Testis (tissue), 3 donors: ENCODE measurements around the gene TICAM1. TPM values are rescaled to one million over a fixed set of nuclear protein-coding genes. Genes with fewer than 3 reads are reported as not detected.
A peak's percentile ranks its signal among the peaks of the same experiment; 100 is the strongest.
"Not testable (repeated sequence)": the region's sequence is repeated elsewhere in the genome, so short reads cannot be mapped to it uniquely, and the experiment has no call there.

Experiments
- DNase-seq: peaks from one replicate; pipeline ENCODE4 v3.0.0-alpha.2; 2019
- H3K27ac ChIP-seq, 2 donors: fragments of 200-600 bp; sonication (generic); one replicate each; pipeline ENCODE4 v1.5.1; 2019
- H3K27me3 ChIP-seq: fragments of 200-600 bp; sonication (generic); one replicate; pipeline ENCODE4 v1.5.1; 2019
- H3K36me3 ChIP-seq: fragments of 200-600 bp; sonication (generic); one replicate; pipeline ENCODE4 v1.5.1; 2017; ENCODE audit warnings: low read depth; ENCODE audit errors: missing control alignments
- H3K4me1 ChIP-seq: fragments of 200-600 bp; sonication (generic); one replicate; pipeline ENCODE4 v1.5.1; 2019
- H3K4me3 ChIP-seq, 2 donors: fragments of 200-600 bp; sonication (generic); one replicate each; pipeline ENCODE4 v1.5.1; 2017 to 2019
- H3K9me3 ChIP-seq: fragments of 200-600 bp; sonication (generic); one replicate; pipeline ENCODE4 v1.5.1; 2017
- CTCF ChIP-seq, 3 experiments: fragments of 450-650 bp in 2 of 3; fragments of 200-600 bp in 1 of 3; sonication (generic) in 1 of 3; IDR thresholded peaks; one replicate each; pipeline ENCODE4 v1.5.1; 2016 to 2019; ENCODE audit warnings: antibody characterized with exemption in 3 of 3, mild to moderate bottlenecking in 2 of 3, moderate library complexity in 1 of 3
- POLR2A ChIP-seq: fragments of 450-650 bp; IDR thresholded peaks from one replicate; pipeline ENCODE4 v1.6.1; 2017; ENCODE audit warnings: antibody characterized with exemption, mild to moderate bottlenecking, moderate library complexity
- WGBS, 2 donors: methylation state at CpG; one replicate each; pipeline ENCODE4 v1.1.5; 2018; 5-methylcytosine and 5-hydroxymethylcytosine counted together
- intact Hi-C: fragments of 100-400 bp; cut with DNase I; formaldehyde crosslinking; loops from one replicate; pipeline ENCODE4 v1.15.1; 2023; ENCODE audit warnings: low total_unique reads
- polyA plus RNA-seq: library from polyadenylated mRNA; stranded (reverse); fragments of 350-450 nt; fragmentation: Illumina TruSeq; extraction: RNeasy Lipid Tissue Mini Kit (QIAGEN cat#74804); gene quantifications from one replicate; pipeline ENCODE4 v1.2.3, GENCODE V29; 2014; ENCODE audit warnings: low read depth, low replicate concordance; ENCODE audit not compliant: insufficient read depth
- total RNA-seq, 2 donors: library from RNA; depleted of rRNA; stranded (reverse); fragments of >200 nt; gene quantifications; one replicate each; pipeline ENCODE4 v1.2.3, GENCODE V29; 2016

TICAM1 gene
- total and polyA plus RNA-seq, 3 donors from 2014 or later: 4.8 to 6.3 (median 5.0) TPM

GRCh38 chr19:4843647-4843965 is 12.1 kb upstream of the TICAM1 start:
- no peak overlapping the region for H3K4me3 ChIP-seq
- intact Hi-C loops: no loop called here
- no peaks in the 10 kb centered on the region for H3K9me3 ChIP-seq
- no peak for TF ChIP-seq CTCF (IDR thresholded peaks at IDR 0.05)
- TF ChIP-seq POLR2A: no peak
- H3K4me1 ChIP-seq: no peaks in the 10 kb centered on the region
- H3K27me3 ChIP-seq: no peaks in the 10 kb centered on the region
- no peak overlapping the region for H3K27ac ChIP-seq
- WGBS, 2 donors: 93 to 94% methylated on average over 6 of the region's 6 CpGs
- no peaks in the 10 kb centered on the region for H3K36me3 ChIP-seq
- no peak for DNase-seq

GRCh38 chr19:4839192-4839591 is 7.7 kb upstream of the TICAM1 start:
- no peaks in the 10 kb centered on the region for H3K27me3 ChIP-seq
- WGBS, 2 donors: 92% methylated on average over 11 to 17 of the region's 17 CpGs
- DNase-seq: no peak
- no peaks in the 10 kb centered on the region for H3K4me1 ChIP-seq
- H3K36me3 ChIP-seq: no peaks in the 10 kb centered on the region
- H3K27ac ChIP-seq: no peak overlapping the region
- no peaks in the 10 kb centered on the region for H3K9me3 ChIP-seq
- no peak for TF ChIP-seq POLR2A
- TF ChIP-seq CTCF (IDR thresholded peaks at IDR 0.05): no peak
- intact Hi-C loops: no loop called here
- H3K4me3 ChIP-seq: no peak overlapping the region

GRCh38 chr19:4832776-4833175 is 1.3 kb upstream of the TICAM1 start:
- H3K9me3 ChIP-seq: no peaks in the 10 kb centered on the region
- H3K4me3 ChIP-seq: no peak overlapping the region
- no peaks in the 10 kb centered on the region for H3K27me3 ChIP-seq
- peaks cover 8% of the 10 kb centered on the region for H3K4me1 ChIP-seq
- TF ChIP-seq CTCF (IDR thresholded peaks at IDR 0.05) (no peak), POLR2A (no peak)
- intact Hi-C loops: no loop called here
- no peak overlapping the region for H3K27ac ChIP-seq
- WGBS, 2 donors: 91 to 92% methylated on average over 5 of the region's 5 CpGs
- no peaks in the 10 kb centered on the region for H3K36me3 ChIP-seq
- no peak for DNase-seq

- intact Hi-C loops, H3K4me1 ChIP-seq, H3K9me3 ChIP-seq, H3K27me3 ChIP-seq, DNase-seq, H3K36me3 ChIP-seq: not testable (repeated sequence)
- WGBS, 2 donors: 25 to 29% methylated on average over 9 of the region's 9 CpGs
- H3K4me3 ChIP-seq: peak overlapping the region; percentile 57 to 93
- peak overlapping the region in 1 of 2 donors; percentile 78 for H3K27ac ChIP-seq
Observed at GRCh38 chr19:4831979-4832340, 448 bp upstream of the TICAM1 start.

- no peaks in the 10 kb centered on the region for H3K9me3 ChIP-seq
- WGBS, 2 donors: 52 to 69% methylated on average over 6 of the region's 6 CpGs
- peak overlapping the region; percentile 78 to 91 for H3K27ac ChIP-seq
- no peaks in the 10 kb centered on the region for H3K36me3 ChIP-seq
- H3K27me3 ChIP-seq: no peaks in the 10 kb centered on the region
- TF ChIP-seq CTCF (IDR thresholded peaks at IDR 0.05) (no peak), POLR2A (no peak)
- intact Hi-C loops: no loop called here
- peaks cover 8% of the 10 kb centered on the region for H3K4me1 ChIP-seq
- no peak for DNase-seq
- peak overlapping the region; percentile 57 to 93 for H3K4me3 ChIP-seq
Observed at GRCh38 chr19:4830768-4831265, 695 bp downstream of the TICAM1 start.
